ENCODE data around the gene MPDU1.

The MPDU1 gene

DNA sequence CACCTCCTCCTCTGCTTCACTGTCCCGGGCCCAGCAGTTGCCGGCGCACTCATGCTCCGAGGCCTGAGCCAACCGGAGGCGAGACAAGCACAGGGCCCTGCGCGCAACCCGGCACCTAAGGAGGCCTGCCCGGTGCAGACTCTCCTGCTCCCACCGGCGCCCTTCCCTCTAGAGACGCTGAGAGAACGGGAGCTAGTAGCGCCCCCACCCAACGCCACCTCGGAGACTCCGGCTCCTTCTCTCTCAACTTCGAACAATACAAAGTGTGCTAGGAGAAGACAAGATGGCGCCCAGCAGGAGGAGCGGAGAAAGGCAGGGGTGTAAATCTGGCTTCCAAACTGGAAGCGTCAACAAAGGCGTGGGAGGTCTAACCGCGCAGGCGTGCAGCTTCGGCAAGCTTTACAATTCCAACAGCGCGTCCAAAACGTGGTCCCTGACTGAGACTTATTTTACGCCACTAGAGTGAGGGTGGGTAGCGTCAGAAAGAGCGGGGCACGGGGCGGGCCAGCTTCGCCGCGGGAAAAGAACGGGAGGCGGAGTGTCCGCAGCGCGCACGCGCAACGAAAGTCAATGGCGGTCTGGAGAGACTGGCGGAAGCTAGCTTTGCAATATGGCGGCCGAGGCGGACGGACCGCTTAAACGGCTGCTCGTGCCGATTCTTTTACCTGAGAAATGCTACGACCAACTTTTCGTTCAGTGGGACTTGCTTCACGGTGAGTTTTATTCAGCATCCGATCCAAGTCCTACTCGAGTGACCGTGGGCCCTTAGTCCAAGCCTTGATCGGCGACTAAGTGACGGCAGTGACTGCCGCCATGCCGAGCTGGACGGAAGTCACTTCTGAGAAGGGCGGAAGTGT, at the start of gene MPDU1:
TSS of gene MPDU1 (plus strand) at position 600 of the 857 bp plus-strand sequence. CDS start at position 611, 11 bp downstream.
- peak; percentile 89 to 92 for DNase-seq (ENCODE audit: low read depth in 2 of 2)

DNA sequence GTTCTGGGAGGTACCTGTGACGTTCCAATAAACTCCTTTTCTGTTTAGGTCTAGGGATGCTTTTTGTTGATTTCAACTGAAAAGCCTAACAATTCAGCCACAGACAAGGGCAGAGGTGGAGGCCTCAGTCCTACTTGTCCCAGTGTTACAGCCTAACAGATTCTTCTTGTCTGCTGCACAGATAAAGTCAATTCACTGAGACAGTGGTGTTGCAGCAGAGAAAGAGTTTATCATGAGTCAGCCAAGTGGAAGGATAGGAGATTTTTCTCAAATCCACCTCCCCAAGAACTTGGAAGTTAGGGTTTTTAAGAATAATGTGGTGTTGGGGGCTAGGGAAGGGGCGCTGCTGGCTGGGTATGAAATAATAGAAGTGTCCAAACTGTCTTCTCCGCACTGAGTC, 45.6 kb upstream of the MPDU1 start:
- no peak for DNase-seq (ENCODE audit: low read depth in 2 of 2)

- no peak for DNase-seq (ENCODE audit: low read depth in 2 of 2)
These were observed 44.6 kb upstream of the MPDU1 start for GRCh38 chr17:7538891-7539545.

DNA sequence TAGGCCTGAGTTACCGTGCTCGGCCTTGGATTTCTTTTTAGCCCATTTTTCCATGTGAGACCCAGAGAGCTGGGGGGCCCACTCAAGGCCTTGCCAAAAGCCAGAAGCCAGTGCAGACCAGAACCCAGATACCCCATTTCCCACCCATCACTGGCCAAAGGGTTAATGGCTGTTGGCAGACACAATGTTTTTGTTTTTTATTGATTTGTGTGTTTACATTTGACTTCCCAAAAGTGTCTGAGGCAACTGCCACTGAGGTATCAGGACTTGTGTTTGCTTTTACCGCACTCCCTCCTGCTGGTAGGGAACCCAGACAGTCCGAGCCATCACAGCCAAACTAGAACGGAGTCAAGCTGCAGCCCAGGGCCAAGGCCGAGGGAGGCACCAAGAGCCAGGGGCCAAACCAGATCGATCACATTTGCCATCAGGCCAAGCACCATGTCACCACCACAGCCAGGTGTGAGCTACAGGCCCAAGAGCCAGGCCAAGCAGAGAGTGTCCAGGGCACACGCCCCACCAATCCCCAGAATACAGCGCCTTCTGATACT, 42.5 kb upstream of the MPDU1 start:
- no peak for DNase-seq (ENCODE audit: low read depth in 2 of 2)

DNA sequence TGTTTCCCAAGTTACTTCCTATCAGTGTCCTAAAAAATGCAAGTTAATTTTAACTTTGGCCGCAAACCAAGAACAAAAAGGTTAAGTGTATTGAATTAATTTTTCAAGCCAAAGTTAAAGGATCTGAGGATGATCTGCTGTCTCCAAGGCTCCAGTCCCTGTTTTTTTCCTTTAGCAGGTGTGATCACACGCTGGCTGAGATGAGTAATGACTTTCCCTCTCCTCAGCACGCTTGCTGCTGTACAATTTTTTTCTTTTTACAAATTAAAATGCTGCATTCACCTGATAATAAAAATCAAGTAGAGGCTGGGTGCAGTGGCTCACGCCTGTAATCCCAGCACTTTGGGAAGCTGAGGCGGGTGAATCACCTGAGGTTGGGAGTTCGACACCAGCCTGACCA, 38.7 kb upstream of the MPDU1 start:
- no peak for DNase-seq (ENCODE audit: low read depth in 2 of 2)

GRCh38 chr17:7548585-7549400, 34.9 kb upstream of the MPDU1 start, which contains the start of gene TNFSF12:
Gene TNFSF12, plus strand, starts transcription at chr17:7549058. Its CDS starts 96 bp downstream, at chr17:7549154.
- DNase-seq (ENCODE audit: low read depth in 2 of 2), result peak in 1 of 2 donors; percentile 45

- peak; percentile 12 to 36 for DNase-seq (ENCODE audit: low read depth in 2 of 2)
These were observed 34.1 kb upstream of the MPDU1 start for GRCh38 chr17:7549401-7550055.

GRCh38 chr17:7550344-7550743, 33.3 kb upstream of the MPDU1 start:
- no peak for DNase-seq (ENCODE audit: low read depth in 2 of 2)

- DNase-seq (ENCODE audit: low read depth in 2 of 2), result no peak
These were observed 32.3 kb upstream of the MPDU1 start for GRCh38 chr17:7551396-7551795.

DNA sequence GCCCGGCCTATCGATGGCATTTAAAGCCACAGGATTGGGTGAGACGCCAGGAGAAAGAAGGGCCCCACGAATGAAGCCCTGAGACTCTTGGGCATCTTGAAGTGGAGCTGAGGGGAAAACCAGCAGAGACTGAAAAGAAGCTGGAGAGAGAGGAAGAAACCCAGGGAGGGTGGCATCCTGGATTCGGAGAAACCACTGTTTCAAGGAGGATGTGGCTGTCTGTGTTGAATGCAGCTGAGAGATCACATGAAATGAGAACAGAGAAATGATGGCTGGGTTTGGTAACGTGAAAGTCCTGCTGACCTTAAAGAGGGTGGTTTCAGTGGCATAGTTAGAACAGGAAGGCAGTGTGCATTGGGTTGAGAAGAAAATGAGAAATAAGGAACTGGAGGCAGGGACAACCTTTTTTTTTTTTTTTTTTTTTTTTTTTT, 31.0 kb upstream of the MPDU1 start:
- no peak for DNase-seq (ENCODE audit: low read depth in 2 of 2)

- DNase-seq (ENCODE audit: low read depth in 2 of 2), result no peak
These were observed 30.3 kb upstream of the MPDU1 start for GRCh38 chr17:7553356-7553755.

DNA sequence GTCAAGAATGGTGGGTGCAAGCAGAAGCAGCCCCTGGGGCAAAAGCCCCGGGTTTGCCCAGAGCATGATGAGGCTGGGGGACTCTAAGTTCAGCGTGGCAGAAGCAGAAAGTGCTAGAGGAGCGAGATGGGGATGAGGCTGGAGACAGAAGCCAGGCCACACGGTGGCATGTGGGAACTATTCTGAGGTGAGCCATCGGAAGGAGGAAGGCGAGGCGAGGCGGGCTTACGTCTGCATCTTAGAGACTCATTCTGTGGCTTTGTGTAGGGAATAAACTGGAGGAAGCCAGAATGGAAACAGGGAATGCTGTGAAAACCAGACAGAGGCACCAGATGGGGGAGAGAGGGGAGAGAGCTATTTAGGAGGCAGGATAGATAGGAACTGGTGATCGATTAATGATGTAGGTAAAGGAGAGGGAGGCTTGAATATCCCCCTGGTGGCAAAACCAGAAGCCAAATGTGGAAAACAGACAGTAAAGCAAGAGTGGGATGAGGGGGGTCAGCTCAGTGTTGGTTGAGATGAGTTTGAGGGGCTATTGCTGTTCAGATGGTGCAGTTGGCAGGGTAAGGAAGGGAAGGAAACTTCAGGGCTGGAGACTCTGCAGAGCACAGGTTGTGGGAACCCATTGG, 28.2 kb upstream of the MPDU1 start:
- no peak for DNase-seq (ENCODE audit: low read depth in 2 of 2)

DNA sequence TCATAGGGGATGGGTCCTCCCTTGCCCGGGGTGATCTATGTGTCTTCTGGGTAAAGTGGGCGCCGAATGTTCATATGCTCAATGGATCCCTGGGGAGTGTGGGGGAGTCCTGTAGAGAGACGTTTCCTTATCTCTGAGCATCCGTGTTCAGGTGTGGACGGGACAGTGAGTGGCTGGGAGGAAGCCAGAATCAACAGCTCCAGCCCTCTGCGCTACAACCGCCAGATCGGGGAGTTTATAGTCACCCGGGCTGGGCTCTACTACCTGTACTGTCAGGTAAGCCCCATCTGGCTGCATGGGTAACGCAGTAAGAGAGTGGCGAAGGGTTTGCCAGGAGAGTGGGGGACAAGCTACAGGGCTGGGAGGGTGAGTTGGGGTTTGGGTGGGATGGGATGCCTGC, 27.0 kb upstream of the MPDU1 start:
- no peak for DNase-seq (ENCODE audit: low read depth in 2 of 2)

GRCh38 chr17:7557147-7557764, 26.4 kb upstream of the MPDU1 start:
- no peak for DNase-seq (ENCODE audit: low read depth in 2 of 2)

DNA sequence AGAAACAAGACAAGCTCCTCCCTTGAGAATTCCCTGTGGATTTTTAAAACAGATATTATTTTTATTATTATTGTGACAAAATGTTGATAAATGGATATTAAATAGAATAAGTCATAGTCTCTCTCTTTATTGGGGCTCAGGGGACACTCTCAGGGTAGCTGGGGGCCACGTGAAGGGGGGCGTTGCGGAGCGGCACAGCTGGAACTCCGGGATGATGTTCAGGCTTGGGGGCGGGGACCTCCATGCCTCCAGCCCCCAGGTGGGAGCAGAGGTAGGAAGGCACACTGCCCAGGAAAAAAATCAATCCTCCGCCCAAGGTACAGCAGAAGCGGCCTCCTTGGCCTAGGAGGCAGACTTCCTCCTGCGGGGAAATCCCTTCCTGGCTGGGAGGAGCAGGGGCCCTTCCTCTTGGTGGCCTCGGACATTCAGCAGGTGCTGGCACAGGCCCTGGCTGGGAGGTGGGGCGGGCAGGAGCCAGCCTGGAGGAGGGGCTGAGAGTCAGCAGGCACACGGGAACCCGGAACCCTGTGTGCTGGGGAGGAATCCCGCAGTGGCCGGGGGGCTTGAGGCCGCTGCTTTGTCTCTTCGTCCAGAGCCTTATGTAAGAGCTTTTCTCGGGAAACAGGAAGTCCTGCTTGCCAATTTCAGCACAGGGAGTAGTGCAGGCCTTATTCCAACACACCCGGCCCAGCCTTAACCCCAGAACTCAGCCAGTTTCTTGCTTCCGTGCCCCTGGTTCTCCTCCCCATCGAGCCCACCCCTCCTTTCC, 25.7 kb upstream of the MPDU1 start:
- no peak for DNase-seq (ENCODE audit: low read depth in 2 of 2)

GRCh38 chr17:7558544-7559319, 24.9 kb upstream of the MPDU1 start, which contains the start of gene TNFSF13:
Gene TNFSF13, plus strand, starts transcription at chr17:7558750. Its CDS starts 290 bp downstream, at chr17:7559040.
- DNase-seq (ENCODE audit: low read depth in 2 of 2), result no peak

- no peak for DNase-seq (ENCODE audit: low read depth in 2 of 2)
These were observed 24.1 kb upstream of the MPDU1 start for GRCh38 chr17:7559320-7560171.
